ENCODE measurements around the gene STK32C.

STK32C gene

GRCh38 chr10:132210766-132211165 lies 97.0 kb downstream of the STK32C start:
- TF ChIP-seq CTCF (IDR thresholded peaks at IDR 0.05; ENCODE audit: insufficient read depth, missing control alignments): no peak
- no peak for FAIRE-seq

GRCh38 chr10:132209978-132210530 lies 97.7 kb downstream of the STK32C start:
- no peak for FAIRE-seq
- DNase-seq (ENCODE audit: insufficient read length, low spot score): no peak
- TF ChIP-seq CTCF (IDR thresholded peaks at IDR 0.05; ENCODE audit: insufficient read depth, missing control alignments): no peak

More at GRCh38 chr10:132210766-132211165, 97.0 kb downstream of the STK32C start:
- no peak for DNase-seq (ENCODE audit: insufficient read length, low spot score)

DNA sequence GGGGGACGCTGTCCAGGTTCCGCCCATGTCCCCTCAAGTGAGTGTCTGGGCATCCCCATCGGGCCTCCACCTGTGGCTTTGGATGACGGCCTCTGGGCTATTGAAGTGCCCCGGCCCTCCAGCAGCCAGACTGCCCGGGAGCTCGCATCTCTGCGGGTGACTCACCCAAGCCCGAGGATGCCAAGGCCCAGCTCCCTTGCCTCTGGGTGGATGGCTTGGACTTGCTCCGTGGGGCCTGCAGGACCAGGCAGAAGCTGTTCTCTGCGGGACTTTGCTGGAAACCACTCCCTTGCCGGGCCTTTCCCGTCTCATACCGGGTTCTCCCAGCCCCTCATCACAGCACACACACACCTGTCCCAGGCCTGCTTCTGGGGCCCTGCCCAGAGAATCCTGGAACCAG lies 98.6 kb downstream of the STK32C start:
- no peak for DNase-seq (ENCODE audit: insufficient read length, low spot score)
- FAIRE-seq: no peak
- no peak for TF ChIP-seq CTCF (IDR thresholded peaks at IDR 0.05; ENCODE audit: insufficient read depth, missing control alignments)

GRCh38 chr10:132208462-132209050 lies 99.2 kb downstream of the STK32C start:
- DNase-seq (ENCODE audit: insufficient read length, low spot score) (no peak), FAIRE-seq (no peak)
- no peak for TF ChIP-seq CTCF (IDR thresholded peaks at IDR 0.05; ENCODE audit: insufficient read depth, missing control alignments)

DNA sequence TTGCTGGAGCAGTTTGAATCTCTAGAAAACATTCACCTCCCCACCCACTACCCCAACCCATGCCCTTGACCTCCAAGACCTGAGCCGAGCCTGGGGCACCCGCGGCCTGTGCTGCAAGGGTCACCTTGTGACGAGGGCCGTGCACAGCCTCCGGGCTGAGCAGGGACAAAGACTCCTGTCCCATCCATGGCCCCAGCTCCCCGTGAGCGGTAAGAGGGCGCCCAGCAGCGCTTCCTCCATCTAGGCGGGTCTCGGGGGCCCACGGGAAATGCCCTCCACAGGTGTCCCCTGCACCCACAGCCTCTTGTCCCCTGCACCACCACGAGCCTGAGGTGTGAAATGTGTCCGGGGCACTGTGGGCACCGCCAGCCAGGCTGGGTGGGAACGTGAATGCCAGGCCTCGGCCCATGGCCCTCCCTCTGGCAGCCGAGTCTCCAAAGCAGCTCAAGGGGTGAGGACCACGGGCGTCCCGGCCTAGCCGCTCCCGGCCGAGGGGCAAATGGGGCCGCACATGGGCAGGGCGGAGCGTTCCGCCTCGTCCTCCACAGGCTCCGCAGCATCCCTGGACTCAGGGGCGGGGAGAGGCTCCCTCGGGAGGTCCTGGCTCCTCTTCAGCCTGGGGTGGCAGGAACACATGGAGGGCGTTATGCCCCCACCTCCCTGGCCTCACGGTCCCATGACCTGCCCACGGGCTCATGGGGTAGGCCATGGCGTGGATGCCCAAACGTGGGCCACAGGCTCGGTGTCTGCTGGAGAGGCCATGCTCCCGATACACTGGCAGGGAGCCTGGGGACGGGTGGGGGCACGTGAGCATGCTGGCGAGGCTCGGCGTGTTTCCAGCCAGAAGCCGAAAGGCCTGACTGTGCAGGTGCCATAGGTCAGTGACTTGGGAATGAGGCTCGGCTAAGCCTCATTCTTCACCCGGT lies 100.0 kb downstream of the STK32C start:
- DNase-seq (ENCODE audit: insufficient read length, low spot score) (no peak), FAIRE-seq (no peak)
- no peak for TF ChIP-seq CTCF (IDR thresholded peaks at IDR 0.05; ENCODE audit: insufficient read depth, missing control alignments)

GRCh38 chr10:132206806-132207535 lies 100.8 kb downstream of the STK32C start:
- no peak for TF ChIP-seq CTCF (IDR thresholded peaks at IDR 0.05; ENCODE audit: insufficient read depth, missing control alignments)
- no peak for DNase-seq (ENCODE audit: insufficient read length, low spot score)
- FAIRE-seq: no peak
